HG03108 (cell line): ENCODE data around the gene TAX1BP3.
"Not testable (repeated sequence)": the region's sequence is repeated elsewhere in the genome, so short reads cannot be mapped to it uniquely, and the experiment has no call there.

Experiments
- ATAC-seq: cut with Tn5 transposase; IDR thresholded peaks from one replicate; pipeline ENCODE4 v1.9.1; 2021; ENCODE audit warnings: moderate library complexity; ENCODE audit not compliant: unreplicated experiment

The TAX1BP3 gene, protein sequence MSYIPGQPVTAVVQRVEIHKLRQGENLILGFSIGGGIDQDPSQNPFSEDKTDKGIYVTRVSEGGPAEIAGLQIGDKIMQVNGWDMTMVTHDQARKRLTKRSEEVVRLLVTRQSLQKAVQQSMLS

DNA sequence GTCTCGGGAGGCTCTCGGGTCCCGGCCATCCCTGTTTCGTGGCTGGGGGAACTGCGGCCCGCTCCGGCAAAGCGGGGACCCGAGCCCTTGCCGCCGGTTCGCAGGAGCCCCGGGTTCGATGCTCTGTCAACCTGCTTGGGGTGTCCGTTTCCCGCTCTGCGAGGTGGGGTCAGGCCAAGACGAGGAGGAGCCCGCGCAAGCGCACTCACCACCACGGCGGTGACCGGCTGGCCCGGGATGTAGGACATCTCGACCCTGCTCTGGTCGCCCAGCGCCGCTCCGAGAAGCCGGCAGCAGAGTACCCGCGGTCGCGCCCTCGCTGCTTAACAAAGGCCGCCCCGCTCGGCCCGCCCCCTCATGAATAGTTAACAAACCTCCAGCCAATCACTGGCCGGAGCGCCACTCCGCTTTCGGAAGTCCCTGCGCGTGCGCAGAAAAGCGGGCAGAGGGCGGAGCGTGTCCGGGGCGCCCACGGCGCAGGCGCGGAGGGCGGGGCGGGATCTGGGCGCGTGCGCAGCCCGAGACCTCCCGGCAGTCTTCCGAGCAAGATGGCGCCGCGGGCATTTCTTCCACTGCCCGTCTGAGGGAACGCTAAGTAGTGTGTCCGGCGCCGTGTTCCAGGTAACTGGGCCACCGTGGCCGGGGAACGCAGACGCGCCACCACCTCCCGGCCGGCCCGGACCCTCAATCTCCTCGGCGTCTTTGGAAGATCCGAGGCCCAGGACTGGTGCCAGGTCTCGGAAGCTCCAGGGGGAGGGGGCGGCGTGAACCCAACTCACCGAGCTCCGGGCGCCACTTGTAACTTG, at the start of gene TAX1BP3, which contains the start of gene EMC6:
Gene TAX1BP3 (minus strand): TSS at position 300 of the 806 bp plus-strand sequence. CDS start 52 bp downstream, at position 248.
Gene EMC6 (plus strand): TSS at position 534 of the 806 bp plus-strand sequence. CDS start 335 bp downstream, outside the sequence.
- ATAC-seq: peak; percentile 84

DNA sequence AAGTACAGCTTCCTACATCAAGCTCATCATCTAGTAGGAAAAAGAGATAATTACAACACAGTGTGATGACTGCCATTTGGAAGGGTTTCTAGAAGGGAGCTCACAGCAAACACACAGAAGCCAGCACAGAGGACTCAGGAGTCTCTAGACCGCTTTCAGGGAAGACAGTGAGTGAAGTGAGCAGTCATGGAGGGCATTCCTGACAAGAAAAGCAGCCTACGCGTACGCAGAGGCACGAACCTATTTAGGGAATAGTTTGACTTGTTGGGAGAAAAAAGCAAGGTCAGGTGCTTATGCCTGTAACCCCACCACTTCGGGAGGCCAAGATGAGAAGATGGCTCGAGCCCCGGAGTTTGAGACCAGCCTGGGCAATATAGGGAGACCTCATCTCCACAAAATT, 46.9 kb upstream of the TAX1BP3 start:
- no peak for ATAC-seq

DNA sequence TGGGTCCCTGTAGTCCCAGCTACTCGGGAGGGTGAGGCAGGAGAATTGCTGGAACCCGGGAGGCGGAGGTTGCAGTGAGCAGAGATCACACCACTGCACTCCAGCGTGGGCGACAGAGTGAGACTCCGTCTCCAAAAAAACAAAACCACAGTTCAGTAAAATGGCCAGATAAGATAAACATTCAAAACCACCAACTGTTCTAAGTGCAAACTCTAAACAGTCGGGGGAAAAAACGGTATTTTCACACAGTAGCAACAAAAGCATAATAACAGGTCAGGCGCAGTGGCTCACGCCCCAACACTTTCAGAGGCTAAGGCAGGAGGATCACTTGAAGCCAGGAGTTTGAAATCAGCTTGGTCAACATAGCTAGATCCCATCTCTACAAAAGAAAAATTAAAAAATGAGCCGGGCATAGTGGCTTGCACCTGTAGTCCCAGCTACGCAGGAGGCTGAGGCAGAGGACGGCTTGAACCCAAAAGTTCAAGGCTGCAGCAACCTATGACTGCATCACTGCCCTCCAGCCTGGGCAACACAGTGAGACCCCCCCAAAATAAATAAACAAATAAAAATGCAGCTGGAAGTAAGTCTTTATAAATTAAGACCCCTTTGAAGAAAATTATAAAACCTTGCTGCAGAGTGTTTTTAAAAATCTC, 44.6 kb upstream of the TAX1BP3 start:
- ATAC-seq: no peak

DNA sequence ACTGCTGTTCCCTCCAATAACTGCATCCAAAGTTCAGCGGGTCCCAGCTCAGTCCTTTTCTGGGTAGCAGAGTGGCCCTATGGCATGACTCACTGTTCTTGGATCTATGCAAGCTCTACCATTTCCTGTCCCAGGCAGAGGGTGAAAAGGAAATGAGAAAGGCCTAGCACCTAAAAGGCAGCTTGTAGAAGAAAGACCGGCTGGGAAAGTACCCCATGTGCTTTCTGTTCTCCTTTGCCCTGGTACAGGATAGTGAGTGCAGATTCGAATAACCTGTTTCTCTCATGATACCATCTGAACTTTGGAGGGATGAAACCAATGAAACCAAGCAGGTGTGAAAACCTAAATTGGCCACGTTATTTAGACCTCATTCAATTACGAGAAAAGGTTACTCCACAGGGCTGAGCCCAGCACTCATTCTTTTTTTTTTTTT, 42.6 kb upstream of the TAX1BP3 start:
- ATAC-seq: peak; percentile 94

DNA sequence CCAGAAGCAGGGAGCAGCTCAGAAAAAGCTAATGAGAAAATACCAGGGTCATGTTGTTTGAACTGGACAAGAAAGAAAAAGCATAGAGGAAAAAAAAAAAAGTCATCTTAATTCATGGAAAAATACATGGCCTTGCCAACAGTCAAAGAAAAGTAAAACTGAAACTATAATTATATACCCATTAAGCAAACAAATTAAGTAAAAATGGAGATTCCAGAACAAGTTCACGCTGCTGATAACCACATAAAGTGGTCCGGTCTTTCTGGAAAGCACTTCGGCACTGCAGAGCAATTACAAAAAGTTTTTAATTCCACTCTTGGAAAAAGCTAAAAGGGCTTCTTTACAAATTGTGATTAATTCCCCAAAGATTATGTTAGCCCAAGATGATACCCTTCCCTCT, 40.0 kb upstream of the TAX1BP3 start:
- ATAC-seq: no peak

DNA sequence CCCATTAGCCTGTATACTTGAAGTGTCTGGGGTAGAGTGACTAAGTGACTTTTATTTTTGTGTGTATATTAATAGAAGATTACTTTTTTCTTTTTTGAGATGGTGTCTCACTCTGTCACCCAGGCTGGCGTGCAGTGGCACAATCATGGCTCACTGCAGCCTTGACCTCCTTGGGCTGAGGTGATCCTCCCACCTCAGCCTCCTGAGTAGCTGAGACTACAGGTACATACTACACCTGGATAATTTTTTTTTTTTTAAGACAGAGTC, 37.3 kb upstream of the TAX1BP3 start:
- ATAC-seq: not testable (repeated sequence)

DNA sequence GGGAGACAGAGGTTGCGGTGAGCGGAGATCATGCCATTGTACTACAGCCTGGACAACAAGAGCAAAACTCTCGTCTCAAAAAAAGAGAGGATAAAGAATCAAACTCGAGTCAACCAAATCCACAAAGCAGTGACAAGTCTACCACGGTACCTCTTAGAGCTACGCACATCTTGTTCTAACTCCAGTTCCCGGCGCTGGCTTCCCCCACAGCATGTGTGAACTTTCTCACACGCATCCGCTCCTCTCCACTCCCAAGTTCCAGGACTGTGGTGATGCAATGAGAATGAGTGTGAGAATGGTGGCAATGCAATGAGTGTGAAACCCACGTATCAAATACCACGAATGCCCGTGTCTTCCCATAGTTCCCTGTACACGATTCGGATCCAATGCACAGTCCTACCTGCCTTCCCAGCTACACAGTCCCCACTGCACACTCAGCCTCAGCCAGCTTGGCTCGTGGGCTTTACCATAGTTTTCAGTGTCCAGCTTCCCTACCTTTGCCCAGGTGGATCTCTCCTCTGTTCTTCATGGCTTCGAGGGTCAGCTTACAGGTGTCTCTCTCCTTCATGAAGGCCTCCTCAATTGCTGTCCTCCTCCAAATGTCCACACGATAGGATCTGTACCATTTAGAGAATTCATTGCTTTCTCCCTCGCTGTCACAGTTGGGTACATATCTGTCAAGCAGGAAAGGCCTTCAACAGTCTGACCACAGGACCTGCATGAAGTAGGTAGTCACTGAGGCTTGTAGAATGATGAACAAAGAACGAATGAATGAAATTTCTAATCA, 36.7 kb upstream of the TAX1BP3 start:
- no peak for ATAC-seq

DNA sequence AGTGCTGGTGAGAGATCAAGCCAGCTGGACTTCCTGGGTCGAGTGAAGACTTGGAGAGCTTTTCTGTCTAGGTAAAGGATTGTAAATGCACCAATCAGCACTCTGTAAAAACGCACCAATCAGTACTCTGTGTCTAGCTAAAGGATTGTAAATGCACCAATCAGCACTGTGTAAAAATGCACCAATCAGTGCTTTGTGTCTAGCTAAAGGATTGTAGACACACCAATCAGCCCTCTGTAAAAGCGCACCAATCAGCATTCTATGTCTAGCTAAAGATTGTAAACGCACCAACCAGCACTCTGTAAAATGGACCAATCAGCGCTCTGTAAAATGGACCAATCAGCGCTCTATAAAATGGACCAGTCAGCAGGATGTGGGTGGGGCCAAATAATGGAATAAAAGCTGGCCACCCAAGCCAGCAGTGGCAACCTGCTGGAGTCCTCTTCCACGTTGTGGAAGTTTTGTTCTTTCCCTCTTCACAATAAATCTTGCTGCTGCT, 33.7 kb upstream of the TAX1BP3 start:
- not testable (repeated sequence) for ATAC-seq

DNA sequence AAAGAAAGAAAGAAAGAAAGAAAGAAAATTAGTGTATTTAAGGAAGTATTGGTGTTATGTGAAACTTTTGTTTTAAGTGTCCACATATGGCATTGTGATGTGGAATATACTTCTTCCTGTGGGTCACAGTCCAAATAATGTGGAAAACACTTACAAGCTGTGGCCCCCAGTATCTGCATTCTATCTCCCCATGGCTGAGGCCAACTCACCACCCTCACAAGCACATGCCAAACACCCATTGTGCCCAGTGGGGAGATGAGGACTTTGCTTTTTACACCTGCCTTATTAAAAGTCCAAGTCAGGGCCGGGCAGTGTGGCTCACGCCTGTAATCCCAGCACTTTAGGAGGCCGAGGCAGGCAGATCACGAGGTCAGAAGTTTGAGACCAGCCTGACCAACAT, 31.6 kb upstream of the TAX1BP3 start:
- no peak for ATAC-seq

DNA sequence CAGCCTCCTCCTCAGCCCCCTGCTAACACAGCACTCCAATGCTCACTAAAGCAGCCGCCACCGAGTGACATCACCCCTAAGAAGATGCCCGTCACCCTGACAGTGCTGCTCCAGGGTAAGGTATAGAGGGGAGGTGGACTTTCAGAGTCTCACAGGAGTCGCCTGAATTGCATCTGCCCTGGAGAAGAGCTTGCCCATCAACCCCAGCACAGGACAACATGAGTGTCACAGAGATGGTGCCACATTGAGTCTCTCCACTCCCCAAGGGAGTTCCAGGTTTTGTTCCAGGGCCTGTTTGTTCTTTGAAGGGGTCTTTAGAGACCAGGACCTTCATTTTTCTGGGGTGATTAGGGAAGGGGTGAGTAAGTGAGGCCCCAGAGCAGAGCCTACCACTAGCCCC, 29.8 kb upstream of the TAX1BP3 start:
- no peak for ATAC-seq

DNA sequence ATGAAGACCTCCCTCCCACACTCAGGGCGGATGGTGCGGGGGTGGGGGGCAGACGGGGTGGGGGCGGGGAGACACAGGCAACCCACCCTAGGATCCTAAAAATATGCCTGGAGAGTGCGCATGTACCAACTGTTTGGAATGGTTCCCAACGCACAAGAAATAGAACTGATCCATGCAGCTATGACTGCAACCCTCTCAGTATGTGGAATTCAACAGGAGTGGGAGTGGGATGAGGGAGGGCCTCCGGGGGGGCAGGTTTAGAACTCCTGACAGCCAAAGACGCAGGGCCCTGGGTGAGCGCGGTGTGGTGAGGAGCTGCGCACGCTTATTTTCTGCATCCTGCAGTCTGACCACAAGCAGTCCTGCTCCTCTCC, 28.7 kb upstream of the TAX1BP3 start:
- no peak for ATAC-seq

DNA sequence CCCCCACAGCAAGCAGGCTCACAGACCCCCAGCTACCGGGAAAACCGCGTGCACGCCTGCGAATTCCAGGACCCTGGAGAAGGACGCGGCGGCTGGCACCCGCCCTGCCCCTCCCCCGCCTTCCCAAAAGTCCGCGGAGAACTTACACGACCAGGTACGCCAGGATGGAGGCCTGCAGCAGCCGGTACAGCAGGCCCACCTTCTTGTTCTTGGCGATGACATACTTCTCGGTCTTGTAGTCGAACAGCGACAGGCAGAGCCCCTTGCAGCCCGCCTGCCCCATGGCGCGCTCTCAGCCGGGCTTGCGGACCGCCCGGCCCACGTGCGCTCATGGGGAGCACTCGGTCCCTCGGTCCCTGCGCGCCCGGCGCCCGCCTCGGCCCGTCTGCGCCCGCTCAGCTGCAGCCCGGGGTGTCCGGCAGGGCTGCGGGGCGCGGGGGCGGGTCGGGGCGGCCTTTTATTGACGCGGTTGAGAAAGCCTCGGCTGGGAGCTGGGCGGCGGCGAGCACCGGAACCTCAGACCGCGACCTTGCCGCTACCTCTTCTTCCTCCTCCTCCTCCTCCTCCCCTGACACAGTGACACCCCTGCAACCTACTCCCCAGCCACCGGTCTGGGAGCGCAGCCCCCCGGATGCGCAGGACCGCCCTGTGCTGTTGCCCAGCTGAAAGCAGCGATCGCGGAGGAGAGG, 27.5 kb upstream of the TAX1BP3 start, which contains the start of gene P2RX5:
Gene P2RX5 (minus strand): TSS at position 433 of the 689 bp plus-strand sequence. CDS start 150 bp downstream, at position 283.
- ATAC-seq: no peak

DNA sequence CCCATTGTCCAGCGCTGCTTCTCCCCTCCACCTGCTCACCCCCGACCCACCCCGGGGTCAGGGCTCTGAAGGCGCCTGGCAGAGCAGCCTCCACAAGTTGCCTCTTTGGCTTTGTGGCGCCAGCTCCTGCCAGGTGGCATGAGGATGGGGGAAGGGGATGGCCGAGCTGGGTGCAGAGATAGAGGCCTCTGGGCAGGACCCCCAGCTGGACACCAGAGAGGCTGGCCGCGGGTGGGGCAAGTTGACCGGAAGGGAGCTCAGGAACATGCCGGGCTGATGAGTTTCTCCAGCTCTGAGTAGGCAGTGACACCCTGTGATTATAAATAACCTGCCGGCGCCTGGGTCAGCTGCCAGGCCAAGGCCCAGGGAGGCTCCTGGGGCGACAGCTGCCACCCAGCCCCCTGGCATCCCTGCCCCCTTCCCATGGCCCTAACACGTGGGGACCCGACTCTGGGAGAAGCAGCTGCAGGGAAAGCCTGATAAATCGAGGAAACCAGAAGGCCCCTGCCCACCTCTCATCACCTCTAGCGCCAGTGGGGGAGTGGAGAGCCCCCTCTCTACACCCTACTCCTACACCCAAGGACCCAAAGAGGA, 26.8 kb upstream of the TAX1BP3 start:
- ATAC-seq: no peak

DNA sequence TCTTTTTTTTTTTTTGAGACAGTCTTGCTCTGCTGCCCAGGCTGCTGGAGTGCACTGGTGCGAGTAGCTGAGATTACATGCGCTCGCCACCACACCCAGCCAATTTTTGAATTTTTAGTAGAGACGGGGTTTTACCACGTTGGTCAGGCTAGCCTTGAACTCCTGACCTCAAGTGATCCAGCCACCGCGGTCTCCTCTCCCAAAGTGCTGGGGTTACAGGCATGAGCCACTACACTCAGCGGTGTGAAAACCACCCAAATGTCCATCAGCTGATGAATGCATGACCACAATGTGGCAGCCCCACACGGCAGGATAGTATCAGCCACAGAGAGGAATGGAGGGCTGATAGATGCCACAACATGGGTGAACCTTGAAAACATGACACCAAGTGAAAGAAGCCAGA, 25.5 kb upstream of the TAX1BP3 start:
- peak; percentile 41 for ATAC-seq

DNA sequence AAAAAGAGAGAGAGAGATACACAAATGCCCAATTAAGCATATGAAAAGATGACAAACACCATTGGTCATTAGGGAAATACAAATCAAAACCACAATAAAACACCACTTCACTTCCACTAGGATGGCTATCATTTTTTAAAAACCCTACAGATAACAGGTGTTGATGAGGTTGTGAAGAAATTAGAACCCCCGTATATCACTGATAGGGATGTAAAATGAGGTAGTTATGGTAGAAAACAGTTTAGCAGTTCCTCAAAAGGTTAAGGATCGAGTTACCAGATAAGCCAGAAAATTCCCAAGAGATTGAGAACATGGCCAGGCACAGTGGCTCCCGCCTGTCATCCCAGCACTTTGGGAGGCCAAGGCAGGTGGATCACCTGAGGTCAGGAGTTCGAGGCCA, 24.8 kb upstream of the TAX1BP3 start:
- no peak for ATAC-seq

DNA sequence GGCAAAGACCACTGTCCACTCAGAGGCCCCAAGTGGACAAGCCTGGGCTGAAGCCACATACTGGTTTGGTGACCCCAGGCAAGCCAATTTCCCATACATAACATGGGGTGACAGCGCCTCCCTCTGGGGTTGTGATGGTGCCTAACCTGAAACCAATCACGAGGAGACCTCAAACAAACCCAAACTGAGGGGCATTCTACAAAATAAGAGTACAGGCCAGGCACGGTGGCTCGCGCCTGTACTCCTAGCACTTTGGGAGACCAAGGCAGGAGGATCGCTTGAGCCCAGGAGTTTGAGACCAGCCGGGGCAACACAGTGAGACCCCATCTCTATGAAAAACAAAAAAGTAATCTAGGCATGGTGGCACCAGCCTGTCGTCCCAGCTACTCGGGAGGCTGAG, 24.0 kb upstream of the TAX1BP3 start:
- ATAC-seq: no peak

DNA sequence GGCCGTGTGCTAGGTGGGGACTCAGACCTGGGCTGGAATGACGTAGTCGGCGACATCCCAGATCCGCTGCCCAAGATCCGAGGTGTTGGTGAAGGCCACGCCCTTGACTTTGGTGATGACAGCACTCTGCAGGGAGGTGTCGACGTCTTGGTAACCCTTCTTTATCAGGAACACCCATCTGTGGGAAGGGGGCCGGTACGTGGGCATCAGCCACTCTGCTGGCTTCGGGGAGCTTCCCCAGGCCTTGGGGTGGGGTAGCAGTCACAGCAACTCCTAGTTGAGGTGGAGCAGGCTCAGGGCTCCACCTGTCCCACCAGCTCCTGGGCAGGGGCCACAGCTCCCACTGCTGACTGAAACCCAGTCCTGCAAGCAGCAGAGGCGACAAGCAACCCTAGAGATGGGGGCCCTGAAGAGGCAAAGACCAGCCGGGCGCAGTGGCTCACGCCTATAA, 23.3 kb upstream of the TAX1BP3 start:
- no peak for ATAC-seq

DNA sequence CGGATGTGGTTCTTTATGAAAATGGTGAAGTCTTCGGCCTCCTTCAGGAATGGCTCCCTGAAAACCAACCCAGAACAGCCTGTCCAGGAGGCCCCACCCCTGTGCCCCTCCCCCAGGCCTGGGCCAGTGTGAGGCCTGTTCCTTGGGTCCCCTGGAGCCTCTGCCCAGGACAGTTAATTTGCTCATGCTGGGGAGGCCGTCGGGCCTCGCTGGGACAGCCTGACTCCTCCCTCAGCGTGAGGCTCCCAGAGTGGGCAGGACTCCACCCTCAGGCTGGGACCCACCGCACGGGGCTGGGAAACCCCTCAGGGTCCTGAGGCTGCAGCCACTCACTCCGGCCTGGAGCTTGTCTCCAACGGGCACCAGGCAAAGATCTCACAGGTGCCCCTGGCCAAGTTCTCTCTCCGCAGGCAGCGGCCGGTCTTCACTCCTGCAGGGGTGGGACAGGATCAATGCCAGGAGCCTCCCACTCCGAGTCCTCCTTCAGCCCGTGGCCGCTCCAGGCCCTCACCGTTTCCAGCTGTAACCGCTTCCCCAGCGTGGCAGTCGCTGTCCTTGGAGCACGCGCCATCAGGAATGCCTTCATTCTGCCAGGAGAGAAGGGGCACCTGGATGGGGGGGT, 21.8 kb upstream of the TAX1BP3 start:
- no peak for ATAC-seq

DNA sequence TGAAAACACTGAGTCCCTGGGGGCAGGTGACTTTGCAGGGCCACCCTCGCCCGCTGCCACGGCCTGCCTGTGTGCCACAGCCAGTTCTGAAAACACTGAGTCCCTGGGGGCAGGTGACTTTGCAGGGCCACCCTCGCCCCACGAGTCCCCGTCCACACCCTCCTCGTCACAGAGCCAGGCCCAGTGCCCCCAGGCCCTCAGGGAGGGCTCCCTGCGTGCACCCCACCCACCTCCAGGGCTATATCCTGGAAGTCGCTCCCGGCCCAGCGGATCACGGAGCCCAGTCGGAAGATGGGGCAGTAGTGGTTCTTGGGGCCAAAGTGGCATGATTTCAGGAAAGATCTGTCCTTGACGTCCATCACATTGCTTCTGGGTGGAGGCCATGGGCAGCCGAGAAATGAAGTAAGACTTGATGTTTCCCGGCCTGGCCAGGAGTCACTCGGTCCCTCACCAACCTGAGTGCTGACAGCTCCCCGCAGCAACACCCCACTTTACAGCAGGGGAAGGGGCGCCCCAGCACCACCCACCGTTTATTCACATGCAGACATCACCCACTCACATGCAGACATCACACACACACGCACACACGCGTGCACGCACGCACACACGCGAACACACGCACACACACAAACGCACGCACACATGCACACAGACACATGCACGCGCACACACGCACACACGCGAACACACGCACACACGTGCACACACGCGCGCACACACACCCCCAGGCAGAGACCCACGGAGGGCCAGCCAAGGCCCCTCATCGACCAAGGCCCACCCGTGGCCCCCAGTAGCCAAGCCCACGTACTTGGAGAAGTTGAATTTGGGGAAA, 21.1 kb upstream of the TAX1BP3 start:
- no peak for ATAC-seq
